Right forelimb (tissue), 1 donor: ENCODE measurements around the gene APC2.
"Not testable (repeated sequence)": the region's sequence is repeated elsewhere in the genome, so short reads cannot be mapped to it uniquely, and the experiment has no call there.

Experiments used
- DNase-seq: peaks from one replicate; pipeline ENCODE4 v3.0.0-alpha.2; 2018

The APC2 gene

DNA sequence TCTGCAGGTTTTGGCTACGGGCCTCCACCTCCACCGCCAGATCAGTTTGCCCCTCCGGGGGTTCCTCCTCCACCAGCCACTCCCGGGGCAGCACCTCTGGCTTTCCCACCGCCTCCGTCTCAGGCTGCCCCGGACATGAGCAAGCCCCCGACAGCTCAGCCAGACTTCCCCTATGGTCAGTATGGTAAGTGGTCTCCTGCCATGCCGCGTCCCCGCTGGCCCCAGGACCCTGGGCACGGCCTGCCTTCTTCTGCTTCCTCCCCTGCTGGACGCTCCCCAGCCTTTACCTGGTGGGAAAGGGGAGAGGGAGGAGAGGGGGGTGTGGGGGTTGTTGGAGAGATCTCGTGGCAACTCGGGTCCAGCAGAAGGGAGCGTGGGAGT is 17.4 kb upstream of the APC2 start:
- DNase-seq: no peak

DNA sequence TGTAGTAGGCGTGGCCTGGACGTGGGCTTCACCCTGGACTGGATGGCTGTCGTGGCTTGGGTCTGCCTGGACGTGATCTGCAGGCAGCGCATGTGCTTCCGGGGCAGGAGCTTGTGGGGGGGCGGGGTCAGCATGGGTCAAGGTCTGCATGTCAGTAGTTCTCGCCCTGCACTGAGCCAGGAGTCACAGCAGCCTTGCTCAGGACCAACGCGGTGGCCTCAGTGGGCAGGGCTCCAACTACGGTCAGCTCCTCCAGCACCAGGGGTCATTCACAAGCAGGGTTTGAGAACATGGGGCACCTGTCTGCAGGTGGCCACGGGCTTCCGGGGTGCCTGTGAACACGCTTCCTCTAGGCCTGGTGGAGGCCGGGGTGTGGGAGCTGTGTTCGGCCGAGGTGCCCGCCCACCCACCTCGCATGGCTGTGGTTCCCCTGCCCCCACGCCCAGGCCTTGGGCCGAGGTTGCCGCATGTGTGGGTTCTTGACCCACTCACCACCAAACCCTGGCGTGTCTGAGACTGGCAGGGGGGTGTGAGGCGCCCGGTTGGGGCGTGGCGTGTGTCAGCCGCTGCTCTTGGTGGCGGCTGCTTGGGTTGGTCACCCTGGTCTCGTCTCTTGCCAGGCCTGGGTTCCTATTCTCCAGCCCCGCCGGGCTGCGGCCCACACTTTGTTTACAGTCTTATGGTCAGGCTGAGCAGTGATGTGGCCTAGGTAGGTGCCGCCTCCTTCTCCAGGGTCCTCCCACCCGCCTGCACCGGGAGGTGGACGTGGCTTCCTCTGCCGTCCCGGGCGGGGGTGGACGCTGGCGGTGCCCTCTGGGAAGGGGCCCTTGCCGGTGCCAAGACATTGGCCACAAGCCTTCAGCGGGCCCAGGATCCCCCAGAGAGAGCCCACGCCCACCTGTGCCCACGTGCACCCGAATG is 16.5 kb upstream of the APC2 start:
- no peak for DNase-seq

- no peak for DNase-seq
These were observed 15.9 kb upstream of the APC2 start for GRCh38 chr19:1434040-1434366.

DNA sequence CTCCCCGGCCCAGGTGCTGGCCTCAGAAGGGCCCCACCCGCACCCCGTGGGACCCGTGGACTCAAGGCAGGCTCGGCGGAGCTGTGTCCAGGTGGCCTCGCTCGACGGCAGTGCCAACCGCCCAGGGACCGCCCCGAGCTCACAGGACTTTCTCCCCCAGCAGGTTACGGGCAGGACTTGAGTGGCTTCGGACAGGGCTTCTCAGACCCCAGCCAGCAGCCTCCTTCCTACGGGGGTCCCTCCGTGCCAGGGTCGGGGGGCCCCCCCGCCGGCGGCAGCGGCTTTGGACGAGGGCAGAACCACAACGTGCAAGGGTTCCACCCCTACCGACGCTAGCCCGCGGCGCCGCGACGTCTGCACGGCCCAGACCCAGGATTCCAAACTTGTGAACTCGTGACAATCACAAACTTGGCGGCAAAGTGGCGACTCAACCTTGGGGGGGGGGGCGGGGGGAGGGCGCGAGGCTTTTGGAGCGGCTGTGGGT is 15.3 kb upstream of the APC2 start:
- DNase-seq: no peak

GRCh38 chr19:1435378-1435989 is 14.4 kb upstream of the APC2 start:
- no peak for DNase-seq

- DNase-seq: no peak
These were observed 12.3 kb upstream of the APC2 start for GRCh38 chr19:1437609-1438008.

- DNase-seq: peak; percentile 98
These were observed 11.6 kb upstream of the APC2 start, which contains the start of gene RPS15 for GRCh38 chr19:1438035-1438932. TSS of gene RPS15 (plus strand) at chr19:1438396. CDS start at chr19:1438426, 30 bp downstream.

GRCh38 chr19:1438933-1439354 is 11.0 kb upstream of the APC2 start:
- DNase-seq: no peak

GRCh38 chr19:1439525-1440417 is 10.2 kb upstream of the APC2 start:
- not testable (repeated sequence) for DNase-seq

- DNase-seq: no peak
These were observed 9.5 kb upstream of the APC2 start for GRCh38 chr19:1440418-1440801.

- DNase-seq: no peak
These were observed 8.9 kb upstream of the APC2 start for GRCh38 chr19:1441022-1441426.

DNA sequence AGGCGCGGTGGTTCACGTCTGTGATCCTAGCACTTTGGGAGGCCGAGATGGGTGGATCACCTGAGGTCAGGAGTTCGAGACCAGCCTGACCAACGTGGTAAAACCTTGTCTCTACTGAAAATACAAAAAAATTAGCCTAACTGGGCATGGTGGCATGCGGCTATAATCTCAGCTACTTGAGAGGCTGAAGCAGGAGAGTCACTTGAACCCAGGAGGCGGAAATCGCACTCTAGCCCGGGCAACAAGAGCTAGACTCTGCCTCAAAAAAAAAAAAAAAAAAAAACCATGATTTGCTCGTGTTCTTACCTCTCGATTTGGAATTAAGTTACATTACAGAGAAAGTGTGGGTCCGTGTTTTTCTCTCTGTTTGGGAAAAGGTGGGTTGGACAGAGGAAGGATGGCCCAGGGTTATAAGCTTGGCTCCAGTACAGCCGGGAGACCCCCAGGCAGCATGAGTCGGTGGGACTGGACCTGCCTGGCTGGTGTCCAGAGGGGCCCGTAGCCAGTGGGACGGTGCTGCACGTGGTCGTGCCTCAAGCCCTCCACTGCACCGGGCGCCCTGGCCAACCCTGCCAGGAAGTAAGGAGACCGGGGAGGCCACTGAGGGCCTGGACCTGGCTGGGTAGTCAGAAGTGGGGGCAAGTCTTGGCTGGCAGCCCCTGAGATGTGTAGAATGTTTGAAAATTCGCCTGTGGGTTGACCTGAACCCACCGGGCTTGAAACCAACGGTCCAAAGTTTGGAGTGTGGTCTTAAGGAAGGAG is 8.1 kb upstream of the APC2 start:
- no peak for DNase-seq

- DNase-seq: peak; percentile 82
These were observed 4.6 kb upstream of the APC2 start for GRCh38 chr19:1445185-1445931.

DNA sequence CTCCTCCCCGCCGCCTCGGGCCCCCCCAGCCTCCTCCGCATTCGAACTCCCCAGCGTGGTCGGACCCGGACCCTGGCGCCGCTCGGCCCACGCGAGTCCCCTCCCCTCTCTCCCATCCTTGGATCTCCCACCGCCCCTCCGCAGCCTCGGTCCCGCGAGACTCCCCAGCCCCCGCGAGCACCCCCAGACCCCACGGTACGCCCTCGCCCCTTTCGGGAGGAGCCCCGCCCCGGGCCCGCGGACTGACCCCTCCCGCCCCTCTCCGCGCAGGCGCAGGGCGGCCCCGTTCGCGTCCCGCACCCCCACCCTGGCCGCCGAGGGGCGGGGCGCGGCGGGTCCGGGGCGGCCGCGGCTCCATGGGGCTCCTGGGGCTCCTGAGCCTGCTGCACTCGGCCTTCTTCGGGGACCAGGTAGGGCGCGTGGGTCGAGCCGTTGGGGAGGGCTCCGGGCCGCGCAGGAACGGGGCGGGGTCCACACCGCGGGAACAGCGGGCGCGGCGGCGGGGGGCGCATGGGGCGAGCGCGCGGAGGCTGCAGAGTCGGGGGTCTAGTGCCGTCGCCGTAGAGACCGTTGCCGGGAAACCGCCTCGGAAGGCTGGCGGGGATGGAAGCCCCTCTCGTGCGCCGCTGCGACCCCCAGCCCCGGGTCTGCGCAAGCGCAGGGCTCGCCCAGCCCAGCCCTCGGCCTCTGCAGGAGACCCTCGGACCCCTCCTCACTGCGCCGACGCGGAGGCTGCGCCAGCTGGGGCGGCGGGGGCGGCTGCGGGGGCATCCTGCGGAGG is 3.8 kb upstream of the APC2 start:
- no peak for DNase-seq

DNA sequence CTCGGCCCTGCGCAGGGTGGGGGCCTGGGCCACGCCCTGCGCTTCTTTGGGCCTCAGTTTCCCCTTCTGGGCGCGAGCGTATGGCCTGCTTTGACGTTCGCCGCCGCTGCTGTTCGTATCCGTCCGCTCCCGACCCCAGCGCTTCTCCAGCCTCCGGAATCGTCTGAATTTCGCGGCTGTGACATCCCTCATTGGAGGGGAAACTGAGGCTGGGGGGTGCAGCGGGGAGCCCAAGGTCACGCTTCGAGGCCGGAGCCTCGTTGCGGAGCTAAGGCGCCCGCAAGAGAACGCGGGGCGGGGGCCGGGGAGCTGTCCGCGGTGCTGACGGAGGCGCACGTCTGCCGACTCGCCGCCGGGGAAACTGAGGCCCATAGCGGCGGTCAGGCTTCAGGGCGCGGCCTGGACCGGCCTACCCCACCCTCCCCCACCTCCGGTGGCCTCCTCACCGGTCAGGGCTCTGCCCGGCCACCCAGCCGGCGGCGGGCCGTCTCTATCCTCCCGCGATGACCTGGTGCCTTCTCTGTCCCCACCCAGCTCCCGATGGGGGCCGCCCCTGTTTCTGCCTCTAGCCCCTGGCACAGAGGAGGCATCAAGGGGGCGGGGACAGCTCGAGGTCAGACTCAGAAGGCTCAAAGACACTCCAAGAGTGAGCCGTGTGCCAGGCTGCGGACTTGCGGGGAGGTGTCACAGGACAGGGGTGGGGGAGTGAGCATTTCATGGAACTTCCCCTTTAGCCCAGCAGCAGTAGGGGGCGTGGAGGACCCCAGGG is 3.0 kb upstream of the APC2 start:
- DNase-seq: no peak

- no peak for DNase-seq
These were observed 2.4 kb upstream of the APC2 start for GRCh38 chr19:1447504-1447903.

GRCh38 chr19:1447944-1448343 is 2.0 kb upstream of the APC2 start:
- DNase-seq: no peak

DNA sequence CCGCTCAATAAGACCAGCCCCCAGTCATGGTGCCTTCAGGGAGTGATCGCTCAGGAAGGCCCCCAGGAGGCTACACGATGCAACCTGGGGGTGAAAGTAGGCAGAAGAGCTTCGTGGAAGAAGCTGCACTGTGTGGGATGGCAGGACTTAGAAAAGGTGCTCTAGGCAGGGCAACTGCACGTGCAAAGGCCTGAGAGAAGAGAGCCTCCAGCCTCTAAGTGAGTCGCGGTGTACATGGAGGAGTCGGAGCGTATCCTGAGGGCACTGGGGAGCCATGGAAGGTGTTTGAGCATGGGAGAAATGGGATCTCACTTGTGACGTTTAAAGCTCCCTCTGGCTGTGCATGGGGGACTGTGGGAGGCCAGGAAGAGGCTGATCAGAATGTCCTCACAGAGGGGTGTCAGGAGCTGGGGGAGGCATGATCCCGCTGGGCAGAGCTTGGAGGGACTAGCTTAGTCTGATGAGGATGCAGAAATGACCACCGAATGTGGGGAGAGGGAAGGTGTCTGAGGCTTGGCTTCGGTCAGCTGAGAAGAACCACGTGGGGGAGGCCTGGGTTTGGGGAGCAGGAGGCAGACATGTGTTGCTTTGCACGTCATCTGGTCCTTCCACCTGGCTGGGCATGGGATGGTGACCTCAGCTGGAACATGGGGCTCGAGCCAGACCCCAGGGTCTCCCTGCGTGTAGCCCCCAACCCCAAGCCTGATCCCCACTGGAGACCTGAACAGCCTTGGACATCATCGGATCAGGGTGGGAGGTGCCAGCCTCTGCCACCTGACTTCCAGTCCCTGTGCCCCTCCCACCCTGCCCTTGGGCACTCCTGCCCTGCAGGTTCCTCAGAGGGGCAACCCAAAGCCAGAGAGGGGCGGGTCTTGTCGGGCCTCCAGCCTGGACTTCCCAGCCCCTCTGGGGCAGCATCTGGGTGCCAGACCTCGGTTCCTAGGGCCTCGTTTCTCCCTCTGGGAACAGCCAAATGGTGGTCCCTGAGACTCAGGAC is 1.1 kb downstream of the APC2 start:
- DNase-seq: no peak
